RPMI7951 (cell line): ENCODE measurements around the gene RALGAPA2. TPM values are rescaled to one million over a fixed set of nuclear protein-coding genes. Genes with fewer than 3 reads are reported as not detected.
A peak's percentile ranks its signal among the peaks of the same experiment; 100 is the strongest.

ENCODE experiments used
- DNase-seq: peaks from one replicate; pipeline ENCODE4 v3.0.0-alpha.2; 2012; ENCODE audit warnings: low read depth
- total RNA-seq: library from RNA; depleted of rRNA; stranded (reverse); fragments of >200 nt; shearing (Covaris generic); gene quantifications from 2 replicates; pipeline ENCODE4 v1.2.3, GENCODE V29; 2014

RALGAPA2 gene
- total RNA-seq, 1 experiment from 2014 or later, result 7.2 TPM

GRCh38 chr20:20436689-20437088 is 275.8 kb downstream of the RALGAPA2 start:
- DNase-seq, result no peak

- DNase-seq, result peak; percentile 24
Observed at GRCh38 chr20:20435453-20435852, 277.0 kb downstream of the RALGAPA2 start.

GRCh38 chr20:20432618-20433286 is 279.7 kb downstream of the RALGAPA2 start:
- DNase-seq, result no peak

- no peak for DNase-seq
Observed at GRCh38 chr20:20430066-20430465, 282.4 kb downstream of the RALGAPA2 start.

- DNase-seq, result no peak
Observed at GRCh38 chr20:20428067-20428466, 284.4 kb downstream of the RALGAPA2 start.

DNA sequence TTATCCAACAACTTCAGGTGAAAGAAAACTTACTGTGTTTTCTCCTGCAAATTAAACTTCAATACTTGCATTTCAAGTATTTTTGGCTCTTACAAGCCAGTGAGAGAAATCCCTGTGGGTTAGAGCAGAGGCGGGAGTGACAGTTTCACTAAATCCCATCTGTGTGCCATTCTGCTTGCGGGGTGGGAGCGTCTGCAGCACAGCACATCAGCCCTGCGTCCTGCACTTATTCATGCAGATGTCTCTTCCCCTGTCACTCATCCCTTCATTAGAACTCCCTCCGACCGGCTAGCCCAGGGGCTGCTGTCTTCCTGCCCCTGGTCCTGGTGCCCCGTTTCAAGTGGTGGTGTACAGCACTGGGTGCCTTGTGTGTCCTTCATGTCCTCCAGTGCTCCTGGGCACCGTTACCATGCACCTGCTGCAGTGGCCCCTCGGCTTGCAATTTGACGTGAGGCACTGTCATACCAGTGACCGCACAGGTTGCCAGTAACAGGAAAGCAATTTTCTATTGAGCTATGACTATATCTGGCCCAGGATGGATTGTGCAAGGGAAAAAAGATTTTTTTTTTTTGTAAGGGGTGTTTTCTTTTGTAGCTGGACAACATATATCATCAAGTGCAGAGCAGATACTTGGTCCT is 285.1 kb downstream of the RALGAPA2 start:
- DNase-seq, result no peak

GRCh38 chr20:20426655-20426907 is 285.9 kb downstream of the RALGAPA2 start:
- DNase-seq, result no peak

DNA sequence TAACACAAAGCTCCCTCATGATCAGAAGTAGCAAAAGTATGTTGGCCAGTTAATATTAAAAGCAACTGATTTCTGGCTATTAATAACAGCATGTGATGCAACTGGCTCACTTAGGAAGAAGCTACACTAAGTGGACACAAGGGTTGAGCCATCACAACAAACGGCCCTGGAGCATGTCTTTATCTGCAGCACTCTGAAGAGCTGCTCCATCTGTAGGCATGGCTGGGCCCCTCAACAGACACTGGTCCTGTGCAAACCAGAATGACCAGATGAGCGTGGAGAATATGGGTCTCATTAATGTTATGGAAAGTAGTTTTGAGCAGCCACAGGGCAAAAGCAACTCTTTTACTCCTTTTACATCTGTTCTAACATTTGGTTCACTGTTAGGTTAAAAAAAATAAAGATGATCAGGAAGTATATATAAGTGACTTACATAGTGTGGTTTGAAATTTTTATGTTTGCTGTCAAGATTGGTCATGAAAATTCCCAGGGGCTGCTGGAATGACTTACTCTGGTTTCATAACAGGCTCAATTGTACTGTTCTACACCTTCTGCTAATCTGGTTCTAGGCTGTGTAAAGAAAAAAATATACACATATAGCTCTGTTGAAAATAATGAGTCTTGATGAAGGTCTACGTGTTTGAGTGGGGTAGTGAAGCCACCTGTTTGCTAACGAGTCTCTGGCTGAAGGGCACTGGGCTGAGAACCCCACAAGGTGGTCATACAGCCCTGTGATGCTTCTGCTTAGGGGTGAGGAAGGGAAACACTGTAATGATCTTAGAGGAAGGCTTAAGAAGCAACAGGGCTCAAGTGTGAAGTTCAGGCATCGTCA is 286.4 kb downstream of the RALGAPA2 start:
- DNase-seq, result no peak

DNA sequence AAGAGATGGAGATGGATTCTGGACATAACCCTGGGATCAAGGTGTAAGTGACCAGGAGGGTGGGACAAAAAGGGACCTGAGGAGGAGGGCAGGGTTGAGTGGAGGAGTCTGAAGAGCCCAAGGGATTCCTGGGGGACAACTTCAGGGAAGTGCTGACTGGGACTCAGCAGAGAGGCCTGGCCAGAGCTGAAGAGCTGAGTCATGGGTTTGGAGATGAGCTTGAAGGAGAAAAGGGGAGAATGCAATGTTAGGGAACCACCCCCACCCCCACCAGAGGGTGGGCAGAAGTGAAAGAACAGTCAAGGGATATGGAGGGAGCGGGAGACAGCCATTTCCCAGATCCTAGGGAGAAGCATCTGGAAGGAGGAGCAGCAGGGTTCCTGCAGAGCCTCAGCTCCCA is 289.3 kb downstream of the RALGAPA2 start:
- no peak for DNase-seq

DNA sequence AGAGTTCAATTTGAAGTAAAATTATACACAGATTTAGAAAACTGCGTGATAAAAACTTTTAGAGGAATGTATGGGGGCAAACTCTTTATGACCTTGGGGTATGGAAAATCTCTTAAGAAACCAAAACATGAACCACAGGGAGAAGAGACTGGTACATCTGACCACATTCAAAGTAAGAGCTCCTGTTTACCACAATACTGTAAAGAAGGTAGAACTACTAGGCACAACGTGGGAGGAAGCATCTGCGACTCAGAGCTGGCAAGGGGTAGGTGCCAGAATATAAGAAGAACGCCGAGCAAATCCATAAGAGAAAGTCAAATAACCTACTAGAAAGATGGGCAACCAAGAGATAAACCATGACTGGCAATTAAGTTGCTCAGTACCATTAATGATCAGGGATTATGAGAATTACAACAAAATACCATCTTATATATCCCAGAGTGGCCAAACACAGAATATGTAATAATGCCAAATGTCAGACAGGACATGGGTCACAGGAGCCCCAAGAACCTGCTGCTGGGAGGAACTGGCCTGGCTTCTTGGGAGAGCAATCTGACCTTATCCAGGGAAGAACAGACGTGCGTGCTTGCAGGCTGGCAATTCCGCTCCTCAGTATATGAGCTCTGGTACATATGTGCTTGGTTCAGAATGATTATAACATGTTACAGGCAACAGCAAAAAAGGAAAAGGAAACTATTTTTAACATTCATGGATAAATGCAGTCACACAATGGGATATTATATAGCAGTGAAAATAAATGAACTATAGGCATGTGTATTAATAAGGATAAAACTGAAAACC is 294.4 kb downstream of the RALGAPA2 start:
- DNase-seq, result no peak

DNA sequence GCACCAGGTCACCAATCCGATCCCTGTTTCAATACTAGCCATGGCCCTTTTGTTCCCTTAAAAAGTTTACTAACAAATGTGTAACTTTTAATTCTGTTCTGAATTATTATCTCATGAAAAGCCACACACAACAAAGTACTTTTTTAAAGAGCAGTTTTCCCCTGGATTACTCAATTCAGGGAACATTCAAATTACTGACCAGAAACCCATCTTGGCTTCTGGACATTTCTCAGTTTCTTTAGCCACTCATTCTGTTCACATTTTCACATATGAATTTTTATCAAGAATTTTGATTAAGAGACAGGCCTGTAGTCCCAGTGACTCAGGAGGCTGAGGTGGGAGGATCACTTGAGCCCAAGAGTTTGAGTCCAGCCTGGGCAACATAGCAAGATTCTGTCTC is 297.1 kb downstream of the RALGAPA2 start:
- DNase-seq, result no peak

DNA sequence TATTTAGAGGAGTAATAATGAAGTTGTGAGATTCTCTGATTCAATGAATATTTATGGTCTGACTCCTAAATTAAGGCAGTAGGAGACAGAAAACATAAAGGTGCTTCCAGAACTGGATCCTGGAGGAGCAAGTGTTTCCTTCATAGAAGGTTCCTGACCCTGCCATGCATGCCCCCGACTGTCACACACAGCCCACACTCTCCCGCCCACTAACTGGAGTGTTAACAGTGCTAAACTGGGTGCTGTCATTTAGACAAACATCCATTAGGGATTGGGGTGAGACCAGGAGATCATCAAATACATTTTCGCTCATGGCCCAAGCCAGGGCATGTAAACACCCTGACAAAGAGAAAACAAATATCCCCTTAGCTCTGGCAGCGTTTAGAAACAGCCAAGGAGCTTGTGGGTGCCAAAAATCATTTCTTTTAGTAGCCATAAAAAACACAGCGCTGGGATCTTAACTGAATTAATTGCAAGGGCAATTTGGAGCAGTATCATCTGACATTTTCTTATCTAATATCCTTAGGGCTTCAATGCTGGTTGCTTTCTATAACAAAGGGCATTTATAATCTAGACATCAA is 297.7 kb downstream of the RALGAPA2 start:
- DNase-seq, result no peak

- DNase-seq, result no peak
Observed at GRCh38 chr20:20413810-20414281, 298.6 kb downstream of the RALGAPA2 start.

DNA sequence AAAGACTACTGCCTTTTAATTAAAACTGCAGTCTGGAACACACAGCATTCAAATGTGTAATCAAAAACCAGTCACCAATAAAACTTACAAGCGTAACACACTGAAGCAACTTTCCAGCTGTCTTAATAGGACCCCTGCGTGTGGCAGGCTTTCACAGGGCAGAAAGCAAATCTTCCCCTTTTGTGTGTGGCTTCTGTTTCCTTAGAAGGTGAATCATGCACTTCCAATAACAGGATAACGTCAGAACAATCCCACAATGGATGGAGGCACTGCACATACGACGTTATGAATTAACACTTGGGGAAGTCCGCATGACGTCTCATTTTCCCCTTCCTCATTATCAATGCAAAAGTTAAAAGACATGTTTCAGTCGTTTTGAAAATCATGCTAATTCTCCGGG is 299.7 kb downstream of the RALGAPA2 start:
- no peak for DNase-seq

DNA sequence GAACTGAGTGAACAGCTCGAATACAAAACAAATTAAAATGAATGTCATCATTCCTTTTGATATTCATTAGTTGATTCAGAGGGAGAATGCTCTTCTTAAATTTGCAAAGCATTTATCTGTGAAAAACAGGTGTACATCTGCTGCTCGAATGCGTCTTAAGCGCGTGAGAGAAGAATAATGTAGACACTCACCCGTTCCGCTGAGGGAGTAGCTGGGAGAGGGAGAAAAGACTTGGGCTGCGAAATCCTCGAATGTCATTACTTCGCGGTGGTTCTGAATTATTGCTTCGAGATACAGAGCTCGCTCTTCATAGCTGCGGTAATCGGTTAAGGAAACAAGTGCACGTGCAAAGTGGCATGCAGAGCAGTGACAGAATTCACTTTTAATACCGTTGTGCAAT is 300.6 kb downstream of the RALGAPA2 start:
- DNase-seq, result no peak

DNA sequence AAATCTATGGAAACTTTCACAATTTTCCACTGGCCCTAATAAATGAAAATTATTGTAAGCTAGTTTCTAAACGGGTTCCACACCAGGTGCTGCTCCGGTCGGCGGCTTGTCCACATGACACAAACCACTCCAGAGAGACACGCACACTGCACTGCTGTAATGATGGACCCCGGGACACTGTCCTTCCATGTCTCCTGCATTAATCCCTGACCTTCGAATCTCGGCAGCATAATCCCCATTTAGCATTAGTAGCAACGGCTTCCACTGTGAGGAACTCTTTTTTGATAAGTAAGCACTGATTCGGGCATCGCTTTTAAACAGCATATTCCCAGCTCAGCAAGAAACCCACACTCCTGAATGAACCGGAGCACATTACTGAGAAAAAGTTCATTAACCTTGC is 301.0 kb downstream of the RALGAPA2 start:
- DNase-seq, result no peak

DNA sequence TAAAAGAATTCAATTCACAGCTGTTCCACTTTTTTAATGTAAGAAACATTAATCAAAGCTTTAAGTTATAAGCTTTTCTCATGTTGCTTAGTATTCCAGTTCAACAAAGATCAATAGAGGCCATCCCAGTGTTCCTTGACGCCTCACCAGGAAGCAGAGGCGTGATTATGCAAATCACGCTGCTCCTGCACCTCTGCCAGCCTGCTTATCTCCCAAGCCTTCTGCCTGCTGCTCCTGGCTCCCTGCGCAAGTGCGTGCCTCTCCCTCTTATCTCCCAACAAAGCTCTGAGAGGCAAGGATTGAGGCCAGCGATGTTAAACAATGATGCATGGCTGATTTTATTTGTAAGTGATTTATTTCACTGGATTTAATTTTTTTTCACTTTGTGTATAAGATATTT is 301.8 kb downstream of the RALGAPA2 start:
- no peak for DNase-seq

GRCh38 chr20:20409331-20409730 is 303.1 kb downstream of the RALGAPA2 start:
- no peak for DNase-seq

GRCh38 chr20:20407891-20408805 is 304.3 kb downstream of the RALGAPA2 start:
- peak; percentile 38 for DNase-seq

DNA sequence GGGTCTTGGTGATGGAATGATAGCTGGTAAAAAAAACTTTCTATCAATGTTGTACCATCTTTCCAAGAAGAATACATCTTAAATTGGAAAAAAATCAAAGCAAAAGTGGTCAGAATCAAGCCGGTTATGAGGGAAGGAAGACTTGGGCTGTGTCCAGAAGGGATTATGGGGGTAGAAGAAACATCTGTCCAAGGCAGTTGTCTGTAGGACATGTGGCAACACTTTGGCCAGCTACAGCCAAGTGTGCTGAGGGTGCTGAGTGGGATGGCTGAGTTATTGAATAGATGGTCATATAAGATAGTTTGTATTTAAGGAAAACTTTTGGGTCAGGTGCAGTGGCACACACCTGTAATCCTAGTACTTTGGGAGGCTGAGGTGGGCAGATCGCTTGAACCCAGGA is 306.1 kb downstream of the RALGAPA2 start:
- no peak for DNase-seq

- DNase-seq, result no peak
Observed at GRCh38 chr20:20405623-20406022, 306.8 kb downstream of the RALGAPA2 start.
